ENCODE measurements around the gene ISLR. TPM values are rescaled to one million over a fixed set of nuclear protein-coding genes. Genes with fewer than 3 reads are reported as not detected.

ISLR gene
- total and polyA plus RNA-seq, 2 experiments from 2014 or later, result 27.8 to 36.4 TPM

- H3K4me1 ChIP-seq (ENCODE audit: insufficient read depth), result peaks cover 19% of the 10 kb centered on the region
- H3K27ac ChIP-seq, result peak overlapping the region; percentile 53
- no peak overlapping the region for H3K4me3 ChIP-seq
- H3K9me2 ChIP-seq (replicated peaks; ENCODE audit: insufficient read depth), result no peaks in the 10 kb centered on the region
- TF ChIP-seq EZH2phosphoT487 (IDR thresholded peaks at IDR 0.05; ENCODE audit: low read depth, severe bottlenecking, unreplicated experiment), result no peak
- no peak for TF ChIP-seq EZH2 (IDR thresholded peaks at IDR 0.05; ENCODE audit: borderline replicate concordance)
- no peak for TF ChIP-seq CTCF (IDR thresholded peaks at IDR 0.05; ENCODE audit: poor library complexity)
- no peaks in the 10 kb centered on the region for H3K27me3 ChIP-seq
- peak overlapping the region; percentile 5 for H2AFZ ChIP-seq
- H3K36me3 ChIP-seq (replicated peaks; ENCODE audit: insufficient read depth, low read depth), result no peaks in the 10 kb centered on the region
- H4K20me1 ChIP-seq (ENCODE audit: insufficient read depth, poor library complexity, severe bottlenecking), result no peaks in the 10 kb centered on the region
- 61% methylated on average over 14 of the region's 14 CpGs for WGBS (ENCODE audit: low lambda C conversion rate, missing lambda C conversion rate)
- H3K4me2 ChIP-seq, result no peak overlapping the region
- no peaks in the 10 kb centered on the region for H3K9me3 ChIP-seq (ENCODE audit: low read depth)
- no peaks in the 10 kb centered on the region for H3K79me2 ChIP-seq
- DNase-seq (ENCODE audit: low spot score), result no peak
Measured at GRCh38 chr15:74155766-74156417, 17.6 kb upstream of the ISLR start.

GRCh38 chr15:74156678-74157411, 16.7 kb upstream of the ISLR start:
- Histone ChIP-seq H4K20me1 (ENCODE audit: insufficient read depth, poor library complexity, severe bottlenecking) (no peaks in the 10 kb centered on the region), H3K4me2 (no peak overlapping the region), H3K4me1 (ENCODE audit: insufficient read depth) (peaks cover 19% of the 10 kb centered on the region), H3K9me2 (replicated peaks; ENCODE audit: insufficient read depth) (no peaks in the 10 kb centered on the region), H3K27me3 (no peaks in the 10 kb centered on the region), H3K4me3 (no peak overlapping the region), H3K9me3 (ENCODE audit: low read depth) (no peaks in the 10 kb centered on the region), H2AFZ (no peak overlapping the region), H3K79me2 (no peaks in the 10 kb centered on the region), H3K36me3 (replicated peaks; ENCODE audit: insufficient read depth, low read depth) (no peaks in the 10 kb centered on the region), H3K27ac (peak overlapping the region; percentile 53)
- WGBS (ENCODE audit: low lambda C conversion rate, missing lambda C conversion rate), result 18% methylated on average over 7 of the region's 7 CpGs
- TF ChIP-seq EZH2 (IDR thresholded peaks at IDR 0.05; ENCODE audit: borderline replicate concordance) (no peak), EZH2phosphoT487 (IDR thresholded peaks at IDR 0.05; ENCODE audit: low read depth, severe bottlenecking, unreplicated experiment) (no peak), CTCF (IDR thresholded peaks at IDR 0.05; ENCODE audit: poor library complexity) (no peak)
- DNase-seq (ENCODE audit: low spot score), result no peak

- no peak for TF ChIP-seq EZH2phosphoT487 (IDR thresholded peaks at IDR 0.05; ENCODE audit: low read depth, severe bottlenecking, unreplicated experiment)
- TF ChIP-seq CTCF (IDR thresholded peaks at IDR 0.05; ENCODE audit: poor library complexity), result no peak
- TF ChIP-seq EZH2 (IDR thresholded peaks at IDR 0.05; ENCODE audit: borderline replicate concordance), result no peak
- H3K9me2 ChIP-seq (replicated peaks; ENCODE audit: insufficient read depth), result no peaks in the 10 kb centered on the region
- H3K4me3 ChIP-seq, result no peak overlapping the region
- H3K27ac ChIP-seq, result no peak overlapping the region
- WGBS (ENCODE audit: low lambda C conversion rate, missing lambda C conversion rate), result 91% methylated on average over 9 of the region's 9 CpGs
- H3K36me3 ChIP-seq (replicated peaks; ENCODE audit: insufficient read depth, low read depth), result no peaks in the 10 kb centered on the region
- H3K79me2 ChIP-seq, result no peaks in the 10 kb centered on the region
- H2AFZ ChIP-seq, result no peak overlapping the region
- no peaks in the 10 kb centered on the region for H4K20me1 ChIP-seq (ENCODE audit: insufficient read depth, poor library complexity, severe bottlenecking)
- DNase-seq (ENCODE audit: low spot score), result no peak
- no peaks in the 10 kb centered on the region for H3K9me3 ChIP-seq (ENCODE audit: low read depth)
- no peak overlapping the region for H3K4me2 ChIP-seq
- no peaks in the 10 kb centered on the region for H3K27me3 ChIP-seq
- peaks cover 19% of the 10 kb centered on the region for H3K4me1 ChIP-seq (ENCODE audit: insufficient read depth)
Measured at GRCh38 chr15:74157868-74158827, 15.4 kb upstream of the ISLR start.
